HCT116 (cell line): ENCODE measurements around the gene PTTG2. TPM values are rescaled to one million over a fixed set of nuclear protein-coding genes. Genes with fewer than 3 reads are reported as not detected.

Experiments
- ATAC-seq: fragments of 200-7000 bp; cut with Tn5 transposase; 2 replicates; pipeline ENCODE4 v1.9.1; 2020; ENCODE audit warnings: mild to moderate bottlenecking, moderate library complexity
- BruUV-seq: library from RNA; stranded (reverse); fragments of 400-500 nt; replicated peaks from 2 replicates; lab custom pipeline; 2021; lab: Mats Ljungman, UMichigan
- CTCF ChIA-PET: fragments of 300-600 bp; sonication (Branson Sonifier 250); formaldehyde crosslinking; loops from one replicate; lab custom pipeline; 2021; ENCODE audit warnings: antibody characterized with exemption; lab: Charles Lee
- POLR2A ChIA-PET: fragments of 300-600, 350-600 bp; sonication (Branson Sonifier 250); formaldehyde crosslinking; loops from one replicate; lab custom pipeline; 2021; ENCODE audit warnings: antibody characterized with exemption; lab: Charles Lee
- RAD21 ChIA-PET, 2 experiments: fragments of 300-600 bp; sonication (Branson Sonifier 250); formaldehyde crosslinking; loops; one replicate each; lab custom pipeline; 2023; ENCODE audit warnings: low total read pairs in 2 of 2; ENCODE audit not compliant: uncharacterized antibody in 2 of 2, unreplicated experiment in 2 of 2, low non-redundant PET in 1 of 2; lab: Charles Lee
- DNase-seq: peaks from one replicate; pipeline ENCODE4 v3.0.0-alpha.2; 2010; ENCODE audit warnings: low read depth, low spot score
- H2AFZ ChIP-seq: fragments of 200-600 bp; shearing (Covaris generic), sonication (generic); 2 replicates; pipeline ENCODE4 v1.6.1; 2017; ENCODE audit warnings: low read depth, mixed run types, mixed read lengths, antibody characterized with exemption, low read length; ENCODE audit not compliant: poor library complexity, severe bottlenecking
- H3K27ac ChIP-seq: 2 replicates; pipeline ENCODE4 v1.5.1; 2012; ENCODE audit warnings: low read depth, low read length
- H3K27me3 ChIP-seq: fragments of 200-600 bp; sonication (generic); 2 replicates; pipeline ENCODE4 v1.6.1; 2016; ENCODE audit warnings: mixed run types, low read length, mixed read lengths; ENCODE audit not compliant: insufficient read depth
- H3K36me3 ChIP-seq, 2 experiments: fragments of 200-500 bp in 1 of 2; fragments of 200-600 bp in 1 of 2; sonication (Bioruptor generic) in 1 of 2; sonication (generic) in 1 of 2; 2 replicates each; pipeline versions ENCODE4 v1.5.1 to v1.6.1; 2014 to 2016; ENCODE audit warnings: low read length in 2 of 2, inconsistent platforms in 1 of 2, mixed read lengths in 1 of 2, mixed run types in 1 of 2; ENCODE audit not compliant: insufficient read depth in 2 of 2, control insufficient read depth in 1 of 2
- H3K4me1 ChIP-seq, 2 experiments: fragments of 200-600 bp in 1 of 2; sonication (generic) in 1 of 2; 2 replicates each; pipeline versions ENCODE4 v1.5.1 to v1.6.1; 2012 to 2017; ENCODE audit warnings: low read length in 2 of 2, inconsistent platforms in 1 of 2, mild to moderate bottlenecking in 1 of 2, mixed read lengths in 1 of 2, mixed run types in 1 of 2, moderate library complexity in 1 of 2; ENCODE audit not compliant: insufficient read depth in 2 of 2, control insufficient read depth in 1 of 2
- H3K4me2 ChIP-seq: fragments of 200-600 bp; sonication (generic); 2 replicates; pipeline ENCODE4 v1.6.1; 2017; ENCODE audit warnings: mixed run types, low read length, mixed read lengths
- H3K4me3 ChIP-seq, 2 experiments: fragments of 200-600 bp in 1 of 2; sonication (generic) in 1 of 2; replicated peaks in 1 of 2; 2 replicates each; pipeline ENCODE4 v1.5.1; 2011 to 2016; ENCODE audit warnings: low read length in 2 of 2, control low read depth in 1 of 2, low read depth in 1 of 2, mild to moderate bottlenecking in 1 of 2, mixed read lengths in 1 of 2, mixed run types in 1 of 2
- H3K79me2 ChIP-seq: fragments of 200-600 bp; sonication (generic); 2 replicates; pipeline ENCODE4 v1.6.1; 2017; ENCODE audit warnings: mild to moderate bottlenecking, mixed run types, low read length, moderate library complexity, mixed read lengths; ENCODE audit not compliant: insufficient read depth
- H3K9ac ChIP-seq: fragments of 200-600 bp; sonication (generic); 2 replicates; pipeline ENCODE4 v1.6.1; 2016; ENCODE audit warnings: low read length, mixed read lengths
- H3K9me2 ChIP-seq: fragments of 200-600 bp; sonication (generic), shearing (Covaris generic); 2 replicates; pipeline ENCODE4 v1.6.1; 2017; ENCODE audit warnings: mixed run types, mild to moderate bottlenecking, moderate library complexity; ENCODE audit not compliant: insufficient read depth
- H3K9me3 ChIP-seq, 2 experiments: fragments of 200-500 bp in 1 of 2; fragments of 200-600 bp in 1 of 2; sonication (Bioruptor generic) in 1 of 2; sonication (generic) in 1 of 2; 2 replicates each; pipeline ENCODE4 v1.6.1; 2014 to 2017; ENCODE audit warnings: low read length in 2 of 2, mixed read lengths in 2 of 2, inconsistent platforms in 1 of 2, low read depth in 1 of 2, mild to moderate bottlenecking in 1 of 2, mixed run types in 1 of 2, moderate library complexity in 1 of 2; ENCODE audit not compliant: control insufficient read depth in 1 of 2, insufficient read depth in 1 of 2
- H4K20me1 ChIP-seq: fragments of 200-600 bp; sonication (generic), shearing (Covaris generic); 2 replicates; pipeline ENCODE4 v1.6.1; 2017; ENCODE audit warnings: mixed run types, mild to moderate bottlenecking, moderate library complexity; ENCODE audit not compliant: insufficient read depth
- EGR1 ChIP-seq: IDR thresholded peaks from 2 replicates; pipeline ENCODE4 v1.6.1; 2012; ENCODE audit warnings: low read depth
- ELF1 ChIP-seq: IDR thresholded peaks from 2 replicates; pipeline ENCODE4 v1.6.1; 2012; ENCODE audit warnings: low read depth, borderline replicate concordance
- EZH2 ChIP-seq: fragments of 200-600 bp; sonication (generic); IDR thresholded peaks from 2 replicates; pipeline ENCODE4 v1.6.1; 2017; ENCODE audit warnings: antibody characterized with exemption, mixed run types
- EZH2phosphoT487 ChIP-seq: fragments of 200-600 bp; IDR thresholded peaks from 2 replicates; pipeline ENCODE4 v1.6.1; 2018; ENCODE audit warnings: antibody characterized with exemption, borderline replicate concordance
- FOSL1 ChIP-seq: IDR thresholded peaks from 2 replicates; pipeline ENCODE4 v1.6.1; 2012; ENCODE audit warnings: low read depth
- POLR2AphosphoS5 ChIP-seq: IDR thresholded peaks from 2 replicates; pipeline ENCODE4 v1.6.1; 2011; ENCODE audit warnings: mild to moderate bottlenecking, low read depth, low read length, moderate library complexity
- RAD21 ChIP-seq: IDR thresholded peaks from 2 replicates; pipeline ENCODE4 v1.6.1; 2012; ENCODE audit warnings: low read depth, mild to moderate bottlenecking
- SIN3A ChIP-seq: IDR thresholded peaks from 2 replicates; pipeline ENCODE4 v1.6.1; 2012; ENCODE audit warnings: low read depth
- SP1 ChIP-seq: IDR thresholded peaks from 2 replicates; pipeline ENCODE4 v1.6.1; 2012; ENCODE audit warnings: low read depth
- SRF ChIP-seq: IDR thresholded peaks from 2 replicates; pipeline ENCODE4 v1.6.1; 2012; ENCODE audit warnings: low read depth
- TCF7L2 ChIP-seq: IDR thresholded peaks from 2 replicates; pipeline ENCODE4 v1.7.0; 2011; ENCODE audit warnings: borderline replicate concordance, inconsistent platforms; ENCODE audit not compliant: insufficient read depth, insufficient read length; ENCODE audit errors: extremely low read depth
- YY1 ChIP-seq: IDR thresholded peaks from 2 replicates; pipeline ENCODE4 v1.6.1; 2011; ENCODE audit warnings: low read length, low read depth, moderate library complexity, mild to moderate bottlenecking; ENCODE audit not compliant: insufficient replicate concordance; ENCODE audit errors: extremely low read depth
- ZFX ChIP-seq: fragments of 450-650 bp; IDR thresholded peaks from 2 replicates; pipeline ENCODE4 v1.6.1; 2017
- ZNF274 ChIP-seq: fragments of 200-500 bp; sonication (Bioruptor generic); IDR thresholded peaks from 2 replicates; pipeline ENCODE4 v1.6.1; 2014; ENCODE audit warnings: mild to moderate bottlenecking, low read depth, low read length, inconsistent platforms
- intact Hi-C: fragments of 100-400 bp; cut with micrococcal nuclease; formaldehyde crosslinking; loops from 2 replicates; pipeline ENCODE4 v1.10.0; 2022
- total RNA-seq: library from RNA; stranded (reverse); gene quantifications from one replicate; pipeline ENCODE4 v1.2.1, GENCODE V29; 2021; ENCODE audit not compliant: unreplicated experiment
- TF ChIP-seq, protein P1 (sequence below): IDR thresholded peaks from 2 replicates; pipeline ENCODE4 v1.6.1; 2012
- TF ChIP-seq, protein P2 (sequence below), 3 experiments: fragments of 200-600 bp in 1 of 3; sonication (generic) in 1 of 3; IDR thresholded peaks in 2 of 3; conservative IDR thresholded peaks in 1 of 3; 2 replicates each; pipeline ENCODE4 v1.5.1; 2012 to 2017; ENCODE audit warnings: low read depth in 2 of 3, low read length in 2 of 3, antibody characterized with exemption in 1 of 3, borderline replicate concordance in 1 of 3, control low read depth in 1 of 3, mild to moderate bottlenecking in 1 of 3, mixed read lengths in 1 of 3, mixed run types in 1 of 3, moderate library complexity in 1 of 3; ENCODE audit not compliant: insufficient read depth in 1 of 3
- TF ChIP-seq, protein P3 (sequence below): IDR thresholded peaks from 2 replicates; pipeline ENCODE4 v1.6.1; 2012; ENCODE audit warnings: low read depth

The PTTG2 gene
- total RNA-seq, 1 experiment from 2014 or later = not detected

DNA sequence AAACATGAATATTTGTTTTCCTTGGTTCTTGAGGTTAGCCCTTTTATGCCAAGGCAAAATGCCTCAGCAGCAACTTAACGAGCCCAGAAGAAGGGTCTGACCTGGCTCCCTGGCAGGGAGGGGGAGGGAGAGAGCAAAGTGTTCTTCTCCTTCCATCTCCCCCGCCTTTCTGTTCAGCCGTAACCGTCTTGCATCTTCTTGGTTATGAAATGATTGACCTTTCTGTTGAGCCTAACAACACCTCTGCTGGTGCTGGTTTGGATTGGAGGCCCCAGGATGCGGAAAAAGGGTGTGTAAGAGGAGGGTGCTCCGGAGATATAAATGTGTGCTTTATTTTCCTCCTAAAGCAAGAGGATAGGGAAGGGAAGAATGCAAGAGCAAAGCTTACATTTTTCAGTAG is 44.7 kb downstream of the PTTG2 start:
- Histone ChIP-seq H3K36me3 (no peaks in the 10 kb centered on the region), H3K27me3 (no peaks in the 10 kb centered on the region), H3K4me3 (no peak overlapping the region), H2AFZ (no peak overlapping the region), H3K4me1 (peaks cover 0 to 3% of the 10 kb centered on the region in 2 experiments; a peak in 1 of 4 replicates), H3K9me3 (no peaks in the 10 kb centered on the region), H3K79me2 (peaks cover 8% of the 10 kb centered on the region), H3K9me2 (no peaks in the 10 kb centered on the region), H3K9ac (no peak overlapping the region), H4K20me1 (0 out of 2 replicates have a peak, but pooled peaks cover 2% of the 10 kb centered on the region), H3K4me2 (no peak overlapping the region), H3K27ac (no peak overlapping the region)
- ChIA-PET RAD21 (no interaction called here), POLR2A (interaction anchor here (1.0 kb wide), 1 partner anchor 24 kb away, joined by 3 read pairs; no protein-coding TSS in a partner anchor), CTCF (interaction anchor here (1.3 kb wide), 1 partner anchor 10 kb away, joined by 4 read pairs; no protein-coding TSS in a partner anchor)
- TF ChIP-seq ZFX = no peak
- TF ChIP-seq ZNF274 = no peak
- TF ChIP-seq FOSL1 = no peak
- TF ChIP-seq EGR1 = no peak
- TF ChIP-seq TCF7L2 = no peak
- TF ChIP-seq ELF1 = no peak
- no peak for TF ChIP-seq SRF
- TF ChIP-seq, protein P1, sequence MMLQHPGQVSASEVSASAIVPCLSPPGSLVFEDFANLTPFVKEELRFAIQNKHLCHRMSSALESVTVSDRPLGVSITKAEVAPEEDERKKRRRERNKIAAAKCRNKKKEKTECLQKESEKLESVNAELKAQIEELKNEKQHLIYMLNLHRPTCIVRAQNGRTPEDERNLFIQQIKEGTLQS = no peak
- TF ChIP-seq RAD21 = no peak
- TF ChIP-seq EZH2phosphoT487 = no peak
- TF ChIP-seq EZH2 = no peak
- TF ChIP-seq, protein P2, sequence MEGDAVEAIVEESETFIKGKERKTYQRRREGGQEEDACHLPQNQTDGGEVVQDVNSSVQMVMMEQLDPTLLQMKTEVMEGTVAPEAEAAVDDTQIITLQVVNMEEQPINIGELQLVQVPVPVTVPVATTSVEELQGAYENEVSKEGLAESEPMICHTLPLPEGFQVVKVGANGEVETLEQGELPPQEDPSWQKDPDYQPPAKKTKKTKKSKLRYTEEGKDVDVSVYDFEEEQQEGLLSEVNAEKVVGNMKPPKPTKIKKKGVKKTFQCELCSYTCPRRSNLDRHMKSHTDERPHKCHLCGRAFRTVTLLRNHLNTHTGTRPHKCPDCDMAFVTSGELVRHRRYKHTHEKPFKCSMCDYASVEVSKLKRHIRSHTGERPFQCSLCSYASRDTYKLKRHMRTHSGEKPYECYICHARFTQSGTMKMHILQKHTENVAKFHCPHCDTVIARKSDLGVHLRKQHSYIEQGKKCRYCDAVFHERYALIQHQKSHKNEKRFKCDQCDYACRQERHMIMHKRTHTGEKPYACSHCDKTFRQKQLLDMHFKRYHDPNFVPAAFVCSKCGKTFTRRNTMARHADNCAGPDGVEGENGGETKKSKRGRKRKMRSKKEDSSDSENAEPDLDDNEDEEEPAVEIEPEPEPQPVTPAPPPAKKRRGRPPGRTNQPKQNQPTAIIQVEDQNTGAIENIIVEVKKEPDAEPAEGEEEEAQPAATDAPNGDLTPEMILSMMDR (IDR thresholded peaks at IDR 0.05 in 2 of 3, conservative IDR thresholded peaks at IDR 0.05 in 1 of 3; ENCODE audit: borderline replicate concordance in 1 of 3, insufficient read depth in 1 of 3, low read depth in 2 of 3, low read length in 2 of 3) = no peak
- TF ChIP-seq, protein P3, sequence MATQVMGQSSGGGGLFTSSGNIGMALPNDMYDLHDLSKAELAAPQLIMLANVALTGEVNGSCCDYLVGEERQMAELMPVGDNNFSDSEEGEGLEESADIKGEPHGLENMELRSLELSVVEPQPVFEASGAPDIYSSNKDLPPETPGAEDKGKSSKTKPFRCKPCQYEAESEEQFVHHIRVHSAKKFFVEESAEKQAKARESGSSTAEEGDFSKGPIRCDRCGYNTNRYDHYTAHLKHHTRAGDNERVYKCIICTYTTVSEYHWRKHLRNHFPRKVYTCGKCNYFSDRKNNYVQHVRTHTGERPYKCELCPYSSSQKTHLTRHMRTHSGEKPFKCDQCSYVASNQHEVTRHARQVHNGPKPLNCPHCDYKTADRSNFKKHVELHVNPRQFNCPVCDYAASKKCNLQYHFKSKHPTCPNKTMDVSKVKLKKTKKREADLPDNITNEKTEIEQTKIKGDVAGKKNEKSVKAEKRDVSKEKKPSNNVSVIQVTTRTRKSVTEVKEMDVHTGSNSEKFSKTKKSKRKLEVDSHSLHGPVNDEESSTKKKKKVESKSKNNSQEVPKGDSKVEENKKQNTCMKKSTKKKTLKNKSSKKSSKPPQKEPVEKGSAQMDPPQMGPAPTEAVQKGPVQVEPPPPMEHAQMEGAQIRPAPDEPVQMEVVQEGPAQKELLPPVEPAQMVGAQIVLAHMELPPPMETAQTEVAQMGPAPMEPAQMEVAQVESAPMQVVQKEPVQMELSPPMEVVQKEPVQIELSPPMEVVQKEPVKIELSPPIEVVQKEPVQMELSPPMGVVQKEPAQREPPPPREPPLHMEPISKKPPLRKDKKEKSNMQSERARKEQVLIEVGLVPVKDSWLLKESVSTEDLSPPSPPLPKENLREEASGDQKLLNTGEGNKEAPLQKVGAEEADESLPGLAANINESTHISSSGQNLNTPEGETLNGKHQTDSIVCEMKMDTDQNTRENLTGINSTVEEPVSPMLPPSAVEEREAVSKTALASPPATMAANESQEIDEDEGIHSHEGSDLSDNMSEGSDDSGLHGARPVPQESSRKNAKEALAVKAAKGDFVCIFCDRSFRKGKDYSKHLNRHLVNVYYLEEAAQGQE = no peak
- TF ChIP-seq SIN3A = no peak
- TF ChIP-seq YY1 = no peak
- TF ChIP-seq SP1 = no peak
- no peak for TF ChIP-seq POLR2AphosphoS5
- no peak for ATAC-seq
- BruUV-seq = no TSS peak
- intact Hi-C loops = no loop called here
- DNase-seq = no peak
